ENCODE data around the gene PRR7.

Gene PRR7

GRCh38 chr5:177469750-177470525 lies 23.3 kb downstream of the PRR7 start:
- DNase-seq (ENCODE audit: low spot score): no peak

DNA sequence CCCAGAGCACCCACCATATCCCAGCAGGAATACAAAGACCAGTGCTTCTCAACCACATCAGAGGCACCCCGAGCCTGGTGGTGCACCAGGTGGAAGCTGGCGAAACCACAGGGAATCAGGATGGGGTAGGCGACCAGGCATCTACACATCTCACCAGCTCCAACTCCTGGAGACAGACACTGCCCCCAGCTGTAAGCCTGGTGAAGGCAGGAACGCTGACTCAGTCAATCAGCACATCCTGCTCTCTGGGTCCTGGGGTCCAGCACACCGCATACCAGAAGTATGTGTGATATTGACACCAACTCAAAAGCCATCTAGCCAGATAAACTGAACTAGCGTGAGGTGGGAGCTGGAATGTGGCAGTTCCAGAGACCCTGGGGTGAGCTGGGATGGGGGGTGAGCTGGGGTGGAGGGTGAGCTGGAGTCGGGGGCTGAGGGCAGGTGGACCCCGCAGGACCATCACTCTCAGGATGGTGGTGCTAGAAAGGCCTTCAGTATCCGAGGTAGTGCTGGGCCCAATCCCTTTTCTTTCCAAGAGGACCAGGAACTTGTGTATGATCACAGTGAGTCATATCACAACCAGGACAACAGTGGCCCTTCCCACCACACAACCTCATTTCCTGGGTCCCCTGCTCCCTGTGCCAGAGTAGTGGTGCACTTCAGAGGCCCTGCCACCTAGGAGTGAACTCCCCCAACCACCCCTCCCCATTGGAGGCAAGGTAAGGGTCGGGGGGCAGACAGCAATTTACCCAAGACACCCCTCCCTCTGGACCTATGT lies 24.3 kb downstream of the PRR7 start:
- DNase-seq (ENCODE audit: low spot score): no peak

DNA sequence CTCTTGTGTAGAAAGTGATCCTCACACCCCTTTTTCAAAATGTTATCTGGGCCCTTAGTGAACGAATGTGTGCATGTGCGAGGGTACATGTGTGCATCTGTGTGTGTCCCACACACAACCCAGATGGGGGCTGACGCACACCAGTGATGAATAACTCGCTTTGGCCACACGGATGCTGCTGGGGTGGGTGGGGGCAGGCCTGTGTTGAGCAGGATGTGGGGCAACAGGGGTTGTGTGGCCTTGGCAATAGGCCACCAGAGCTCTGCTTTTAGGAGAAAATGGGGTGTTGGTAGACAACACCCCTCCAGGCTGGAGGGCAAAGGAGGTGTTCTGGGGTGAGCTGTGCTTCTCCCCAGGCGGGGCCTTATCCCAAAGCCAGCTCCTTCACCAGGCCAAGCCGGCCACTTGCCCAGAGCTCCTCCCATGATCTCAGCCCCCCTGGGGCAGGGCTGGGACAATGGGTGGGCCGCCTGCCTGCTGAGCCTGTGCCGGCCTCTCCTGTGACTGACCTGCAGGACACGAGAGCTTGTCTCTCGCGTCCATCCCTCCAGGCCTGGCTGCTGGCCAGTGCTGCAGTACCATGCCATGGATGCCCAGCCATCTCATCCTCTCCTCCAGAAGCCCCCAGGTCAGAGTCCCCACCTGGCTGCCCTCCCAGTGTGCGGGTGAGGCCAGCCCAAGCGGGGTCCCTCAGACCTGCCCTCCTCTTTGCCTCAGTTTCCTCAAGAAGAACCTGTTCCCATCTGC lies 25.2 kb downstream of the PRR7 start:
- DNase-seq (ENCODE audit: low spot score): no peak

- no peak for DNase-seq (ENCODE audit: low spot score)
Measured at GRCh38 chr5:177472460-177473442, 26.1 kb downstream of the PRR7 start.

DNA sequence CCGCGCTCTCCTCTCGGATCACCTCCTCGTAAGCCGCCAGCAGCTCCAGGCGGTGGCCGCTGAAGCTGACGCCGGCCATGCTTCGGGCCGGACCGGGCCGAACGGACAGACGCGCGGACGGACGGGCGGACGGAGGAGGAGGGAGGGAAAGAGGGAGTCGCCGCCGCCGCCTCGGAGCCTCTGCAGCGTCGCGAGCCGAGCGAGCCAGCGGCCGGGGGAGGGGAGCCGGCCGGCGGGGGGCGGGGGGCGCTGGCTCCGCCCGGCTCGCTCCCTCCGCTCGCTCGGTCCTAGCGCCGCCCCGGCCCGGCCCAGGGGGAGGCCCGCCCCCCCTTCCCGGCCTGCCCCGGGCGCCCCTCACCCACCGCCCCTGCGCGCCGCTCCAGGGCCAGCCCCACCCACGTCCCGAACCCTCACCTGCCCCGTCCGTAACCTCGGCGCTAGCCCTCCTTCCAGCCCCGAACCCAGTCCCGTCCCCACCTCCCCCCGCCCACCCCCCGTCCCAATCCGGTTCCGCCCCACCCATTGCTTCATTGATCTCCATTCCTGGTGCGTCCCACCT lies 26.9 kb downstream of the PRR7 start, which contains the start of gene DBN1:
Gene DBN1, minus strand, starts transcription at position 192 of the 559 bp plus-strand sequence. Its CDS starts 113 bp downstream, at position 79.
- no peak for DNase-seq (ENCODE audit: low spot score)

DNA sequence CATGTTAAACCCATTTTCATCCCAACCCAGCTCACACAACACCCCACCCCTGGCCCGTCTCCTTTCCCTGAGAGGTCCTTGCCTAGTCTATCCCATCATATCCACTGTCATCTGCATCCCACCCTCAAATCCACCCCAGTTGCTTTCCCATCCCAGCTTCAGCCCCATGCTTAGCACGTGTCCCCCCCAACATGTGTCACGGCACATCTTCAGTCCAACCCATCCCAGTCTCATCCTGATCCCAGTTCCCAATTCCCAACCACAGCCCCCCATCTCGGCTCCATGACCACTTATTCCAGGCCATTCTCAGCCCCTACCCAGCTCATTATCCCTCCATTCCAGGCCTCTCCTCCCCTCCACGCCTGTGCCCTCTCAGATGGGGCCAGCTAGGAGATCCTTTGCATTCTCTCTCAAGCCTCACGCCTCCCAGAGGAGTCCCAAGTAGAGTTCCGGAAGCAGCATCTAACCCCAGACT lies 27.4 kb downstream of the PRR7 start:
- no peak for DNase-seq (ENCODE audit: low spot score)

GRCh38 chr5:177474846-177475562 lies 28.4 kb downstream of the PRR7 start:
- DNase-seq (ENCODE audit: low spot score): no peak

DNA sequence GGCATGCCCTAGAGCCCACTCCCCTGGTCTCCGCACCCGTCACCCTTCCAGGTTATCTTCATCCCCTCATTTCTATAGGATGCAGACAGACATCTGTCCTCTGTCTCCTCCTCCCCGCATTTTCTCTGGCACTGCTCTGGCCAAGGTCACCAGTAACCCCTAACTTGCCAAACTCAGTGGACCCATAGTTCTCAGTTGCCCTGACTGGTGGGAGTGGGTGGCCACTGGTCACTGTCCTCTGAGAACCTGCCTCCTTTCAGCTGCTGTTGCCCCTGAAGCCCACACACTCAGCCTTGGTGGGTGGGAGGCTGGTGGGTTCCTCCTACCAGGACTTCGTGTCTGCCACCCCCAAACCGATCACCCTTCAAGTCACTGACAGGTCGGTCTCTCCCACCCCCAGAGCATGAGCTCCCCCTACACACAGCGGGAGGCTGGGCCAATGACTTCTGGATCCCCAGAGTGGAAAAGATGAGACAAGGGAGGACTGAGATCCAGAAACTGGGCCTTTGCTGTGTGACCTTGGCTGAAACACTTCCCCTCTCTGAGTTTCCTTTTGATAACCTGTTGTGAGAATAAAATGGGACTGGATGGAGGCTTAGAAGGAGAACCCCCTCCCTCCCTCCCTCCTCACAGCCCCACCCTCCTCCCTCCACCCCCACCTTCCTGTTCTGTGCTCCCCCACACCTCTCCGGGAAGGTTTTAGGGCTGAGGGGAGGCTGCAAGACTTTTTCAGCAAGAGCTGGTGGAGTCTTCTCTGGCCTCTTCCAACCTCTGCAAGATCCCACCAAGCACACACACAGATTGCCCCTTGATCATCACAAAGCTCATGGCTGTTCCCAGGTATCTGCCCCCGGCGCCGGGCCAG lies 29.2 kb downstream of the PRR7 start:
- DNase-seq (ENCODE audit: low spot score): peak; percentile 64

DNA sequence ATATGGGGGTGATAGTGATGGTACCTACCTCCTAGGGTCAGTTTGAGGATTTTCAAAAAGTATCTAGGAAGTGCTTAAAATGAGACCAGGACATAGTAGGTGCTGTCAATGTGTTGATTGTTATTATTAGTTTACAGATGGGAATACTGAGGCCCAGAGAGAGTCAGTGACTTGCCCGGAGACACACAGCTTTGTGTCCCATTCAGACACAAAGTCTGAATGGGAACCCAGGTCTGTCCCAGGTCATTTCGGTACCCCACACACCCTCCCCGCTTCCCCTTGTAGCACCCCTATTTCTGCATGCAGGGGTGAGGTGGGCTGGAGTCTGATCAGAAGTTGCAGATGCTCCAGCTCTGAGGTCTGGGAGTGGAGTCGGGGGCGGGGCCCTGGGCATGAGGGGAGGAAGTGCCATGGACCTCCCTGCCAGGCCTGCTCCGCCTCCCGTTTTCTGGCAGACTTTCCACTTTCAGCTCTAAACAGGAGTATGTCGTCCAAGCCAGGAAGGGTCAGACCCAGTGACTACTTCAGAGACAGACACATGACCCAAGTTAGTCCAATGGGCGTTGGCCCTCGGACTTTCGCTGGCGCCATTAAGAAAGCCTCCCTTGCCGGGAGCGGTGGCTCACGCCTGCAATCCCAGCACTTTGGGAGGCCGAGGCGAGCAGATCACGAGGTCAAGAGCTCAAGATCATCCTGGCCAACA lies 30.1 kb downstream of the PRR7 start:
- no peak for DNase-seq (ENCODE audit: low spot score)

GRCh38 chr5:177477701-177478477 lies 31.3 kb downstream of the PRR7 start:
- DNase-seq (ENCODE audit: low spot score): no peak

- no peak for DNase-seq (ENCODE audit: low spot score)
Measured at GRCh38 chr5:177478711-177479646, 32.4 kb downstream of the PRR7 start.

- DNase-seq (ENCODE audit: low spot score): no peak
Measured at GRCh38 chr5:177479774-177480173, 33.2 kb downstream of the PRR7 start.

DNA sequence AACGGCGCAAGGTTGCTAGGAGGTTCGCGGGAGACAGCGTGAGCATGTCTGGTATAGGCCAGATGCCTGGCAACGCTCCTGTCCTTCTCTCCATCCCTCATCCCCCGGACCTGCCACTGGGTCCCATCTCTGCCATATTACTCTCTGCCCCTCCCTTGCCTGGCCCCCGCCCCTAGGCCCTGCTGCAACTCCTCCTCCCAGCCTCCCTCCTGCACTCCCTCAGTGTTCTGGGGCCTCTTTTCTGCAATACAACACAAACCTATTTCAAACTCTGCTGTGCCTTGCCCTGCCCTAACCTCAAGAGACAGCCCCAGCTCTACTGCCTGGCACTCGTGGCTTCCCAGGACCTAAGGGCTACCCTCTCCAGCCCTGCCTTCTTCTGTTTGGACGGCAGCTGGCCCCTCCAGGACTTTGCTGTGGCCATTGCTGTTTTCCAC lies 35.8 kb downstream of the PRR7 start:
- DNase-seq (ENCODE audit: low spot score): no peak

DNA sequence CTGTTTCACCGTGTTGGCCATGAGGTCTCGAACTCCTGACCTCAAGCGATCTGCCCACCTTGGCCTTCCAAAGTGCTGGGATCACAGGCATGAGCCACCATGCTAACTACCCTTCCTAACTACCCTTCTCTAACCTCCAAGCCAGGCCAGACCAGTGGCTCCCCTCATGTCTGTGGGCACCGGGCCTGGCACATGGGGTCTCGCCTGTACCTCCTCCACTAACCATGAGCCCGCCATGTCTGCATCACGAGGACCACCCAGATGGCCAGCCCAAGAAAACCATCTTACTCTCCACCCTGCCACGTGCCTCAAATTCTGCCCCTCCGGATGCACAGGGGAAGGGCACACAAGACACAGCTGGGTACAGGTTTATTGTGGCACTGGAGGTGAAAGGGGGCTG lies 36.4 kb downstream of the PRR7 start:
- no peak for DNase-seq (ENCODE audit: low spot score)

- DNase-seq (ENCODE audit: low spot score): no peak
Measured at GRCh38 chr5:177483994-177484901, 37.6 kb downstream of the PRR7 start.

Data from putamen (tissue), 1 donor.